Measurements from ENCODE around the gene CAPN12.

GRCh38 chr19:38741670-38742069 lies 2.6 kb downstream of the CAPN12 start:
- TF ChIP-seq POLR2A (IDR thresholded peaks at IDR 0.05; ENCODE audit: low read length) (no peak), GATA1 (IDR thresholded peaks at IDR 0.05; ENCODE audit: low read depth, low read length) (no peak)
